ENCODE measurements around the gene HBP1.

The HBP1 gene

GRCh38 chr7:107201795-107202450 is 33.1 kb downstream of the HBP1 start:
- DNase-seq (ENCODE audit: low read depth) = peak; percentile 53
- H3K4me3 ChIP-seq (ENCODE audit: low read depth, low read length) = no peak overlapping the region
- TF ChIP-seq CTCF (conservative IDR thresholded peaks at IDR 0.05; ENCODE audit: low read depth, low read length) = peak; percentile 71

GRCh38 chr7:107203607-107204006 is 34.8 kb downstream of the HBP1 start:
- DNase-seq (ENCODE audit: low read depth) = no peak
- H3K4me3 ChIP-seq (ENCODE audit: low read depth, low read length) = no peak overlapping the region
- no peak for TF ChIP-seq CTCF (conservative IDR thresholded peaks at IDR 0.05; ENCODE audit: low read depth, low read length)

GRCh38 chr7:107206136-107206535 is 37.3 kb downstream of the HBP1 start:
- no peak for TF ChIP-seq CTCF (conservative IDR thresholded peaks at IDR 0.05; ENCODE audit: low read depth, low read length)
- DNase-seq (ENCODE audit: low read depth) = peak; percentile 13
- H3K4me3 ChIP-seq (ENCODE audit: low read depth, low read length) = no peak overlapping the region

- H3K4me3 ChIP-seq (ENCODE audit: low read depth, low read length) = no peak overlapping the region
- TF ChIP-seq CTCF (conservative IDR thresholded peaks at IDR 0.05; ENCODE audit: low read depth, low read length) = no peak
- no peak for DNase-seq (ENCODE audit: low read depth)
Observed at GRCh38 chr7:107206706-107207105, 37.9 kb downstream of the HBP1 start.

GRCh38 chr7:107207459-107207858 is 38.7 kb downstream of the HBP1 start:
- no peak for DNase-seq (ENCODE audit: low read depth)
- TF ChIP-seq CTCF (conservative IDR thresholded peaks at IDR 0.05; ENCODE audit: low read depth, low read length) = no peak

GRCh38 chr7:107208024-107208521 is 39.3 kb downstream of the HBP1 start:
- no peak overlapping the region for H3K4me3 ChIP-seq (ENCODE audit: low read depth, low read length)
- no peak for TF ChIP-seq CTCF (conservative IDR thresholded peaks at IDR 0.05; ENCODE audit: low read depth, low read length)
- peak; percentile 84 for DNase-seq (ENCODE audit: low read depth)

More at GRCh38 chr7:107207459-107207858, 38.7 kb downstream of the HBP1 start:
- no peak overlapping the region for H3K4me3 ChIP-seq (ENCODE audit: low read depth, low read length)

GRCh38 chr7:107208563-107208962 is 39.8 kb downstream of the HBP1 start:
- no peak for TF ChIP-seq CTCF (conservative IDR thresholded peaks at IDR 0.05; ENCODE audit: low read depth, low read length)
- H3K4me3 ChIP-seq (ENCODE audit: low read depth, low read length) = no peak overlapping the region
- DNase-seq (ENCODE audit: low read depth) = no peak

Data from choroid plexus epithelial cell (primary cell).